CD4-positive, alpha-beta T cell (primary cell): Measurements from ENCODE around the gene CYTH3. TPM values are rescaled to one million over a fixed set of nuclear protein-coding genes. Genes with fewer than 3 reads are reported as not detected.

Experiments used
- ATAC-seq: fragments of 200-7000 bp; cut with Tn5 transposase; one replicate; pipeline ENCODE4 v1.10.0; 2022; ENCODE audit warnings: mild to moderate bottlenecking; ENCODE audit not compliant: poor library complexity
- CTCF ChIA-PET: fragments of 350-600 bp; sonication (Branson Sonifier 250); formaldehyde crosslinking; loops from one replicate; lab custom pipeline; 2021; ENCODE audit warnings: antibody characterized with exemption, inconsistent platforms; lab: Charles Lee
- POLR2A ChIA-PET: fragments of 350-600 bp; sonication (Branson Sonifier 250); formaldehyde crosslinking; loops from one replicate; lab custom pipeline; 2021; ENCODE audit warnings: antibody characterized with exemption, inconsistent platforms; lab: Charles Lee
- DNase-seq, 14 experiments: peaks; one replicate each; pipeline ENCODE4 v3.0.0-alpha.2; 2013 to 2020; ENCODE audit warnings: mixed read lengths in 2 of 14
- H3K27ac ChIP-seq, 2 donors: one replicate each; pipeline versions ENCODE4 v1.5.1 to v1.7.0; 2013; ENCODE audit warnings: low read length in 2 of 2, low read depth in 1 of 2, mild to moderate bottlenecking in 1 of 2
- H3K27me3 ChIP-seq, 2 experiments: 1 replicate in 1 of 2; 2 replicates in 1 of 2; pipeline versions ENCODE4 v1.6.1 to v1.7.0; 2013; ENCODE audit warnings: low read length in 2 of 2, control low read depth in 1 of 2, mild to moderate bottlenecking in 1 of 2, moderate library complexity in 1 of 2; ENCODE audit not compliant: insufficient read depth in 2 of 2, control insufficient read depth in 1 of 2
- H3K36me3 ChIP-seq: one replicate; pipeline ENCODE4 v1.6.1; 2013; ENCODE audit warnings: low read length, control low read depth; ENCODE audit not compliant: insufficient read depth
- H3K4me1 ChIP-seq: one replicate; pipeline ENCODE4 v1.6.1; 2013; ENCODE audit warnings: low read length, control low read depth; ENCODE audit not compliant: insufficient read depth
- H3K4me3 ChIP-seq: one replicate; pipeline ENCODE4 v1.5.1; 2013; ENCODE audit warnings: mild to moderate bottlenecking, low read length, moderate library complexity
- H3K9me3 ChIP-seq, 2 experiments: 1 replicate in 1 of 2; 2 replicates in 1 of 2; pipeline versions ENCODE4 v1.6.1 to v1.7.0; 2013; ENCODE audit warnings: low read length in 2 of 2, mild to moderate bottlenecking in 2 of 2, control low read depth in 1 of 2, moderate library complexity in 1 of 2; ENCODE audit not compliant: control insufficient read depth in 1 of 2, insufficient read depth in 1 of 2
- H3K27ac Mint-ChIP-seq: one replicate; pipeline ENCODE4 v1.8.0; 2020; ENCODE audit warnings: mixed read lengths
- H3K27me3 Mint-ChIP-seq: one replicate; pipeline ENCODE4 v1.8.0; 2021; ENCODE audit warnings: mixed read lengths
- H3K36me3 Mint-ChIP-seq: one replicate; pipeline ENCODE4 v1.8.0; 2021; ENCODE audit warnings: low read depth, mixed read lengths
- H3K4me1 Mint-ChIP-seq: one replicate; pipeline ENCODE4 v1.8.0; 2021; ENCODE audit warnings: low read depth, mixed read lengths
- H3K4me3 Mint-ChIP-seq: one replicate; pipeline ENCODE4 v1.8.0; 2020; ENCODE audit warnings: mild to moderate bottlenecking, mixed read lengths
- H3K9me3 Mint-ChIP-seq: one replicate; pipeline ENCODE4 v1.8.0; 2020; ENCODE audit warnings: mixed read lengths
- intact Hi-C, 2 experiments: fragments of 100-400 bp; cut with DNase I in 1 of 2; cut with micrococcal nuclease in 1 of 2; formaldehyde crosslinking; loops; one replicate each; pipeline versions ENCODE4 v1.15.1 to v1.9.0; 2023 to 2025; cut with DNase I, micrococcal nuclease
- total RNA-seq, 174 experiments: library from RNA in 2 of 174; stranded (reverse) in 2 of 174; gene quantifications; one replicate each; pipeline ENCODE4 v1.2.3 and lab custom pipeline; 2021 to 2026
- TF ChIP-seq, protein P1 (sequence below): fragments of 200-600 bp; IDR thresholded peaks from one replicate; pipeline ENCODE4 v1.8.0; 2022; ENCODE audit warnings: antibody characterized with exemption, mild to moderate bottlenecking

Gene CYTH3
- total RNA-seq, 2 experiments from 2014 or later: 7.6 to 9.1 TPM

- Mint-ChIP-seq H3K27ac (no peak overlapping the region), H3K27me3 (no peaks in the 10 kb centered on the region), H3K36me3 (no peaks in the 10 kb centered on the region), H3K9me3 (no peaks in the 10 kb centered on the region), H3K4me1 (no peaks in the 10 kb centered on the region), H3K4me3 (no peak overlapping the region)
- CTCF ChIA-PET: no interaction called here
- ATAC-seq: no peak
- no peaks in the 10 kb centered on the region for H3K27me3 ChIP-seq
- TF ChIP-seq, protein P1, sequence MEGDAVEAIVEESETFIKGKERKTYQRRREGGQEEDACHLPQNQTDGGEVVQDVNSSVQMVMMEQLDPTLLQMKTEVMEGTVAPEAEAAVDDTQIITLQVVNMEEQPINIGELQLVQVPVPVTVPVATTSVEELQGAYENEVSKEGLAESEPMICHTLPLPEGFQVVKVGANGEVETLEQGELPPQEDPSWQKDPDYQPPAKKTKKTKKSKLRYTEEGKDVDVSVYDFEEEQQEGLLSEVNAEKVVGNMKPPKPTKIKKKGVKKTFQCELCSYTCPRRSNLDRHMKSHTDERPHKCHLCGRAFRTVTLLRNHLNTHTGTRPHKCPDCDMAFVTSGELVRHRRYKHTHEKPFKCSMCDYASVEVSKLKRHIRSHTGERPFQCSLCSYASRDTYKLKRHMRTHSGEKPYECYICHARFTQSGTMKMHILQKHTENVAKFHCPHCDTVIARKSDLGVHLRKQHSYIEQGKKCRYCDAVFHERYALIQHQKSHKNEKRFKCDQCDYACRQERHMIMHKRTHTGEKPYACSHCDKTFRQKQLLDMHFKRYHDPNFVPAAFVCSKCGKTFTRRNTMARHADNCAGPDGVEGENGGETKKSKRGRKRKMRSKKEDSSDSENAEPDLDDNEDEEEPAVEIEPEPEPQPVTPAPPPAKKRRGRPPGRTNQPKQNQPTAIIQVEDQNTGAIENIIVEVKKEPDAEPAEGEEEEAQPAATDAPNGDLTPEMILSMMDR: no peak
- no peak overlapping the region for H3K4me3 ChIP-seq
- no peak for DNase-seq
- no peaks in the 10 kb centered on the region for H3K9me3 ChIP-seq
- no peak overlapping the region for H3K27ac ChIP-seq
- H3K4me1 ChIP-seq: no peaks in the 10 kb centered on the region
- POLR2A ChIA-PET: no interaction called here
- intact Hi-C loops: loop anchor here in 1 of 2 experiments (10.0 kb wide), 1 partner anchor 93 kb away; no protein-coding TSS in a partner anchor
- H3K36me3 ChIP-seq: no peaks in the 10 kb centered on the region
These were observed 70.3 kb downstream of the CYTH3 start for GRCh38 chr7:6202117-6202516.

- TF ChIP-seq, protein P1: no peak
- H3K27ac ChIP-seq: no peak overlapping the region
- Mint-ChIP-seq H3K36me3 (no peaks in the 10 kb centered on the region), H3K4me3 (no peak overlapping the region), H3K4me1 (no peaks in the 10 kb centered on the region), H3K27ac (no peak overlapping the region), H3K9me3 (no peaks in the 10 kb centered on the region), H3K27me3 (no peaks in the 10 kb centered on the region)
- H3K4me3 ChIP-seq: no peak overlapping the region
- ATAC-seq (no peak), DNase-seq (no peak)
- POLR2A ChIA-PET: no interaction called here
- intact Hi-C loops: loop anchor here in 1 of 2 experiments (10.0 kb wide), 1 partner anchor 94 kb away; no protein-coding TSS in a partner anchor
- H3K9me3 ChIP-seq: no peaks in the 10 kb centered on the region
- no peaks in the 10 kb centered on the region for H3K4me1 ChIP-seq
- CTCF ChIA-PET: no interaction called here
- no peaks in the 10 kb centered on the region for H3K27me3 ChIP-seq
- no peaks in the 10 kb centered on the region for H3K36me3 ChIP-seq
These were observed 71.5 kb downstream of the CYTH3 start for GRCh38 chr7:6200971-6201370.

GRCh38 chr7:6198689-6199595 is 73.5 kb downstream of the CYTH3 start:
- Mint-ChIP-seq H3K27ac (no peak overlapping the region), H3K36me3 (no peaks in the 10 kb centered on the region), H3K4me3 (no peak overlapping the region), H3K9me3 (no peaks in the 10 kb centered on the region), H3K4me1 (no peaks in the 10 kb centered on the region), H3K27me3 (no peaks in the 10 kb centered on the region)
- POLR2A ChIA-PET: no interaction called here
- TF ChIP-seq, protein P1: no peak
- Histone ChIP-seq H3K4me1 (no peaks in the 10 kb centered on the region), H3K36me3 (no peaks in the 10 kb centered on the region), H3K4me3 (no peak overlapping the region), H3K27me3 (no peaks in the 10 kb centered on the region), H3K27ac (no peak overlapping the region), H3K9me3 (no peaks in the 10 kb centered on the region)
- CTCF ChIA-PET: no interaction called here
- ATAC-seq (no peak), DNase-seq (no peak)
- intact Hi-C loops: no loop called here
